Activated T-cell treated with anti-CD3 and anti-CD28 coated beads, Interleukin-2, amount 50 U/mL, for 72 hours (primary cell): ENCODE data around the gene SPO11. TPM values are rescaled to one million over a fixed set of nuclear protein-coding genes. Genes with fewer than 3 reads are reported as not detected.

Source experiments
- ATAC-seq, 2 donors: fragments of 150-1000 bp; cut with Tn5 transposase; replicated peaks in 1 of 2; 2 replicates each; pipeline ENCODE4 v1.10.0; 2021; ENCODE audit warnings: moderate library complexity in 2 of 2, mild to moderate bottlenecking in 1 of 2
- DNase-seq, 2 donors: peaks; one replicate each; pipeline ENCODE4 v3.0.0; 2021 to 2022; ENCODE audit warnings: mixed read lengths in 1 of 2
- H3K27ac Mint-ChIP-seq: one replicate; pipeline ENCODE4 v1.8.0; 2022; ENCODE audit warnings: mild to moderate bottlenecking, moderate library complexity, mixed read lengths
- H3K27me3 Mint-ChIP-seq: one replicate; pipeline ENCODE4 v1.8.0; 2022; ENCODE audit warnings: low read depth, mixed read lengths
- H3K36me3 Mint-ChIP-seq, 2 donors: one replicate each; pipeline ENCODE4 v1.8.0; 2022; ENCODE audit warnings: mixed read lengths in 2 of 2, mild to moderate bottlenecking in 1 of 2; ENCODE audit not compliant: insufficient read depth in 2 of 2
- H3K4me1 Mint-ChIP-seq: one replicate; pipeline ENCODE4 v1.8.0; 2022; ENCODE audit warnings: low read depth, mixed read lengths
- H3K4me3 Mint-ChIP-seq, 2 donors: one replicate each; pipeline ENCODE4 v1.8.0; 2022; ENCODE audit warnings: mild to moderate bottlenecking in 2 of 2, mixed read lengths in 2 of 2, moderate library complexity in 2 of 2
- H3K9me3 Mint-ChIP-seq, 2 donors: one replicate each; pipeline ENCODE4 v1.8.0; 2022; ENCODE audit warnings: mixed read lengths in 2 of 2
- total RNA-seq, 2 donors: library from RNA; stranded (reverse); gene quantifications; one replicate each; pipeline ENCODE4 v1.2.3, GENCODE V29; 2022

Gene SPO11
- not detected for total RNA-seq

DNA sequence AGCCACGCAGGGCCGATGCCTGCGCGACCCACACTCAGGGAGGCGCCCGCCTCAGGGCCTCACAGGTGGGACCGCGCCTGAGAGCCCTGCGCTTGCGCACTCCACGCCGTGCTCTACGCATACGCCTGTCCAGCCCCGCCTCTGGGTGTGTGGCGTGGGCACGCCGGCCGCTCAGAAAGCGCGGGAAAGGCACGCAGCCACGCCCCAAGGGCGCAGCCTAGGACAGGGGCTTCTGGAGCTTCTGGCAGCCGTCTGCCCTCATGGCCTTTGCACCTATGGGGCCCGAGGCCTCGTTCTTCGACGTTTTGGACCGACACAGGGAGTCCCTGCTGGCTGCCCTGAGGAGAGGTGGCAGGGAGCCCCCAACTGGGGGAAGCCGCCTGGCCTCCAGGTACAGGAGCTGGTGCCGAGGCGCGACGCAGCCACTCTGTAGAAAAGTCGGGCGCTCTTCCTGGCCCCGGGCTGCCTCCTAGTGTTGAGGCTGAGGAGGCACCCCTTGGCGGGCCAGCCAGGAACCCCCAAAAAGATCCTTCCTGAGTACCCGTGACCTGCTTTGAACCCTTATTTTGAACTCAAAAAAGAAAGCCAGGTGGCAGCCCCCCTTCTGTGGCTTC lies at the start of gene SPO11:
TSS of gene SPO11 (plus strand) at position 196 of the 614 bp plus-strand sequence. CDS start at position 261, 65 bp downstream.
- DNase-seq (no peak), ATAC-seq (no peak)
- Mint-ChIP-seq H3K9me3 (no peaks in the 10 kb centered on the region), H3K27me3 (peaks cover 33% of the 10 kb centered on the region), H3K4me3 (no peak within 1 kb of the TSS), H3K4me1 (no peaks in the 10 kb centered on the region), H3K36me3 (peaks cover 0 to 1% of the 10 kb centered on the region in 2 donors), H3K27ac (no peak within 1 kb of the TSS)

DNA sequence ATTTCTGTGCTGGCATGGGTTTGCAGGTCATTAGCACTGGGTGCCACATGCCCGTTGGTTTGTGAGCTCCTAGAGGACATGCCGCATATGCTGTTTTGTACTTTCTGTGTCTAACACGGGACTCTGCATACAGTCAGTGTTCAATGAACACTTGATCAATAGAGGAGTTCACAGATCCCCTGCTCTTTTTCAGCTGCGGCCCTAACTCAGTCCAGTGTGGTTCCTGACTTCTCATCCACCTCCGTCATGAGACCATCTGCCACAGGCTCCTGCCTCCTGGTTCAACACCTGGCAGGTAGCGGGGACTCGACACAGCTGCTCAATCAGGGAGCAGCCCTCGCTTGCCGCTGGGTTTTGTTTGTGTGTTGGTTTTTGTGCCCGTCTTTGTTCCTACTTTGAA lies 49.4 kb upstream of the SPO11 start:
- no peak for ATAC-seq
- Mint-ChIP-seq H3K9me3 (no peaks in the 10 kb centered on the region), H3K4me3 (no peak overlapping the region), H3K4me1 (no peaks in the 10 kb centered on the region), H3K36me3 (no peaks in the 10 kb centered on the region), H3K27me3 (peaks cover 36% of the 10 kb centered on the region), H3K27ac (no peak overlapping the region)
- no peak for DNase-seq

GRCh38 chr20:57281900-57282299 lies 47.7 kb upstream of the SPO11 start:
- no peak for ATAC-seq
- Mint-ChIP-seq H3K36me3 (no peaks in the 10 kb centered on the region), H3K9me3 (no peaks in the 10 kb centered on the region), H3K4me1 (no peaks in the 10 kb centered on the region), H3K27me3 (peaks cover 34% of the 10 kb centered on the region), H3K4me3 (no peak overlapping the region), H3K27ac (no peak overlapping the region)
- no peak for DNase-seq

- H3K27me3 Mint-ChIP-seq = peaks cover 39% of the 10 kb centered on the region
- H3K36me3 Mint-ChIP-seq = no peaks in the 10 kb centered on the region
- H3K4me3 Mint-ChIP-seq = no peak overlapping the region
- no peaks in the 10 kb centered on the region for H3K9me3 Mint-ChIP-seq
- ATAC-seq (no peak), DNase-seq (no peak)
- no peak overlapping the region for H3K27ac Mint-ChIP-seq
- H3K4me1 Mint-ChIP-seq = no peaks in the 10 kb centered on the region
These were observed 46.8 kb upstream of the SPO11 start for GRCh38 chr20:57282670-57283361.

DNA sequence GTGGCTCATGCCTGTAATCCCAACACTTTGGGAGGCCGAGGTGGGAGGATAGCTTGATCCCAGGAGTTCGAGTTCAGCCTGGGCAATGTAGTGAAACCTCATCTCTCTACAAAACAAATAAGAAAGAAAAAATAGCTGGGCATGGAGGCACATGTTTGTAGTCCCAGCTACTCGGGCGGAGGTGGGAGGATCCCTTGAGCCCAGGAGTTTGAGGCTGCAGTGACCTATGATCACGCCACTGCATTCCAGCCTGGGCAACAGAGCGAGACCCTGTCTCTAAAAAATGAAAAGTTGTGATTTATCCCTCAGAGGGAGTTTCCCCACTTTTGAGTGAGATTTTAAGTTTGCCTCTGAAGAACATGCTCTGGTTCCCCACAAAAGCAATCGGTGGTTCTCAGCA lies 45.7 kb upstream of the SPO11 start:
- DNase-seq (no peak), ATAC-seq (no peak)
- H3K27ac Mint-ChIP-seq = no peak overlapping the region
- peaks cover 46% of the 10 kb centered on the region for H3K27me3 Mint-ChIP-seq
- H3K9me3 Mint-ChIP-seq = no peaks in the 10 kb centered on the region
- no peak overlapping the region for H3K4me3 Mint-ChIP-seq
- no peaks in the 10 kb centered on the region for H3K36me3 Mint-ChIP-seq
- no peaks in the 10 kb centered on the region for H3K4me1 Mint-ChIP-seq

GRCh38 chr20:57287007-57287880 lies 42.4 kb upstream of the SPO11 start:
- DNase-seq (no peak), ATAC-seq (no peak)
- Mint-ChIP-seq H3K27me3 (peaks cover 65% of the 10 kb centered on the region), H3K27ac (no peak overlapping the region), H3K36me3 (no peaks in the 10 kb centered on the region), H3K9me3 (no peaks in the 10 kb centered on the region), H3K4me1 (no peaks in the 10 kb centered on the region), H3K4me3 (no peak overlapping the region)

GRCh38 chr20:57287901-57288300 lies 41.7 kb upstream of the SPO11 start:
- DNase-seq = no peak
- Mint-ChIP-seq H3K36me3 (no peaks in the 10 kb centered on the region), H3K27me3 (peaks cover 60% of the 10 kb centered on the region)

GRCh38 chr20:57288651-57289277 lies 40.8 kb upstream of the SPO11 start:
- Mint-ChIP-seq H3K27me3 (peaks cover 52% of the 10 kb centered on the region), H3K27ac (no peak overlapping the region), H3K36me3 (no peaks in the 10 kb centered on the region), H3K4me1 (no peaks in the 10 kb centered on the region), H3K4me3 (no peak overlapping the region), H3K9me3 (no peaks in the 10 kb centered on the region)
- DNase-seq = no peak
- no peak for ATAC-seq

More at GRCh38 chr20:57287901-57288300, 41.7 kb upstream of the SPO11 start:
- H3K4me1 Mint-ChIP-seq = no peaks in the 10 kb centered on the region
- H3K9me3 Mint-ChIP-seq = no peaks in the 10 kb centered on the region
- no peak overlapping the region for H3K27ac Mint-ChIP-seq
- no peak overlapping the region for H3K4me3 Mint-ChIP-seq
- ATAC-seq = no peak

DNA sequence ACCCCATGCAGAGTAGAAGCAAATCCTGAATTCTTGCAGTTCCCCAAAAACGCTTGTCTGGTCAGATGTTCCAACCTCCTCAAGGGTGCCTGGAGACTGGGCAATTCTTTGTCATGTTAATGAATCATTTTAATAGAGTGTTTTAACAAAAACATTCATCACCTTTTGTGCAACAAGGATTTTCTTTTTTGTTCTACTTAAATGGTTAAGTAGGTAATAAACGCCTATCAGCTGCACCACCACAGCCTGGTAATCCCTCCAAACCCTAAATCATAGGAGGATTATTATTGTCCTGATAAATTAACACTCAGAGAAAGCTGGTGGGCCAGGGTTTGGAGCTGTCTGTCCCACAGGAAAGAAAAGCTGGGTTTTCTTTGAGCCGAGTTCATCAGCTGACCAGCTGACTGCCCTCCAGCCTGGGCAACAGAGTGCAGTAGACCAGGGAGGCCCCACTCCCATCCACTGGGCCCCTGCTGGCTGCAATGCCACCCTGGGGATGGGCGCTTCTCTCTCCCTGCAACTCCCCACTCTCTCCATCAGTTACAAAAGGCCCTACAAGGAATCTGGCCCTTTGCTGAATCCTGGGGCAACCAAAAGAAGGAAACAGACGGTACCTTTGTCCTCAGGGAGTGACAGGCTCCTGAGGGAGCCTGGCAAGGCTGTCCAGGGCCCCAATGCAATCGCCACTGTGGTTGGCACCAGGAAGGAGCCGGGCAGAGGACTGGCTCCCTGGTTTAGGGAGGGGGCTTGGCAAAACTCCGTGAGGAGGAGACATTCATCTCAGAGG lies 40.0 kb upstream of the SPO11 start:
- Mint-ChIP-seq H3K4me3 (no peak overlapping the region), H3K36me3 (no peaks in the 10 kb centered on the region), H3K27me3 (peaks cover 45% of the 10 kb centered on the region), H3K9me3 (no peaks in the 10 kb centered on the region), H3K4me1 (no peaks in the 10 kb centered on the region), H3K27ac (no peak overlapping the region)
- ATAC-seq (no peak), DNase-seq (no peak)

DNA sequence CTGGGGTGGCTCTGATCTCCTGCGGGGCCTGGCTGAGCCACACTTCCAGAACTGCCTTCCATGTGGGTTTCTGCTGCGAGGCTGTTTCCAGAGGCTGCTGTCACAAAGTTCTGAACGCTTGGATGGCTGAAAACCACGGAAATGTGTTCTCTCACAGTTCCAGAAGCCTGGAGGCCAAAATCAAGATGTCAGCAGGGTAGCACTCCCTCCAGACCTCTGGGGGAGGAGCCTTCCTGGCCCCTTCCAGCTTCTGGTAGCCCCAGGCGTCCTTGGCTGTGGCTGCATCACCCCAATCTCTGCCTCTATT lies 39.5 kb upstream of the SPO11 start:
- no peak for ATAC-seq
- Mint-ChIP-seq H3K36me3 (no peaks in the 10 kb centered on the region), H3K9me3 (no peaks in the 10 kb centered on the region), H3K4me3 (no peak overlapping the region), H3K27ac (no peak overlapping the region), H3K4me1 (no peaks in the 10 kb centered on the region), H3K27me3 (peaks cover 45% of the 10 kb centered on the region)
- DNase-seq = no peak

- H3K4me1 Mint-ChIP-seq = no peaks in the 10 kb centered on the region
- no peaks in the 10 kb centered on the region for H3K36me3 Mint-ChIP-seq
- H3K27me3 Mint-ChIP-seq = peaks cover 43% of the 10 kb centered on the region
- DNase-seq = no peak
- H3K27ac Mint-ChIP-seq = no peak overlapping the region
- no peak overlapping the region for H3K4me3 Mint-ChIP-seq
- no peaks in the 10 kb centered on the region for H3K9me3 Mint-ChIP-seq
- ATAC-seq = no peak
These were observed 38.6 kb upstream of the SPO11 start for GRCh38 chr20:57291003-57291402.

GRCh38 chr20:57291694-57292093 lies 37.9 kb upstream of the SPO11 start:
- Mint-ChIP-seq H3K27ac (no peak overlapping the region), H3K4me1 (no peaks in the 10 kb centered on the region), H3K36me3 (no peaks in the 10 kb centered on the region), H3K9me3 (no peaks in the 10 kb centered on the region), H3K27me3 (peaks cover 36% of the 10 kb centered on the region), H3K4me3 (no peak overlapping the region)
- ATAC-seq (no peak), DNase-seq (no peak)
